HG03103 (cell line): ENCODE results near the gene ST3GAL2.
A peak's percentile ranks its signal among the peaks of the same experiment; 100 is the strongest.
"Not testable (repeated sequence)": the region's sequence is repeated elsewhere in the genome, so short reads cannot be mapped to it uniquely, and the experiment has no call there.

ENCODE experiments used
- ATAC-seq: cut with Tn5 transposase; IDR thresholded peaks from one replicate; pipeline ENCODE4 v1.9.1; 2021; ENCODE audit warnings: low read depth; ENCODE audit not compliant: unreplicated experiment

ST3GAL2 gene

GRCh38 chr16:70419384-70420327 lies 19.2 kb downstream of the ST3GAL2 start:
- ATAC-seq: no peak

DNA sequence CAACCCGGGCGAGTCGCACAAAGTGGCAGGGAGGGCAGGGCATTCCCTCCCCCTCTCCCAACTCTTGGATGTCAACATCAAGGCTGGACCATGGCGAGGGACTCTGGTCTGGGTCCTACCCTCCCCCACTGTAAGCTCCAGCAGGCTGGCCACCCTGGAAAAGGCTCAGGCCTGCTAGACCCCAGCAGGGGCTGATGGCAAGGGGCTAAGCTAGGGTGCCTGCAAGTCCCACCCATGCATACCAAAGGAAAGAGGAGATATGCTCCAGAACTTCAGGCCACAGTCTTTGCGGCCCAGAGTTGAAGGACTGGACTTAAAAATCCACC lies 19.9 kb downstream of the ST3GAL2 start:
- ATAC-seq: no peak

GRCh38 chr16:70418274-70418992 lies 20.5 kb downstream of the ST3GAL2 start:
- ATAC-seq: no peak

DNA sequence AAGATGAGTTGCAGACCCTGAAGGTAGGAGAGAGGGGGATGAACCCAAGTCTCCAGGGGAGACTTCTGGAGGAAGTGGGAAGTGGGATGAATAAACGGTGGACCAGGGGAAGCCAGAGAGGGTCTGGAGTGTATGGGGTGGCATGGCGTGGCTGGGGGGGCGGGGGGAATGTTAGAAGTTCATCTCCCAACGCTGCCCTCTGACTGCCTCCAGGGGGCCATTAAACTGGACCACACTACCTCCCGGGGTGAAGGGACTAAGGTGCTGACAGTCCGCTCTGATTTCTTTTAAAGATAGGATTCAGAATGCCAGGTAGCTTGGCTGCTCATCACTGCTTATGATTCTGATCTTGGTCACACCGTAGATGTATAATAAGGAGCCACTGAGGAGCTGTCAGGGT lies 21.2 kb downstream of the ST3GAL2 start:
- ATAC-seq: no peak

DNA sequence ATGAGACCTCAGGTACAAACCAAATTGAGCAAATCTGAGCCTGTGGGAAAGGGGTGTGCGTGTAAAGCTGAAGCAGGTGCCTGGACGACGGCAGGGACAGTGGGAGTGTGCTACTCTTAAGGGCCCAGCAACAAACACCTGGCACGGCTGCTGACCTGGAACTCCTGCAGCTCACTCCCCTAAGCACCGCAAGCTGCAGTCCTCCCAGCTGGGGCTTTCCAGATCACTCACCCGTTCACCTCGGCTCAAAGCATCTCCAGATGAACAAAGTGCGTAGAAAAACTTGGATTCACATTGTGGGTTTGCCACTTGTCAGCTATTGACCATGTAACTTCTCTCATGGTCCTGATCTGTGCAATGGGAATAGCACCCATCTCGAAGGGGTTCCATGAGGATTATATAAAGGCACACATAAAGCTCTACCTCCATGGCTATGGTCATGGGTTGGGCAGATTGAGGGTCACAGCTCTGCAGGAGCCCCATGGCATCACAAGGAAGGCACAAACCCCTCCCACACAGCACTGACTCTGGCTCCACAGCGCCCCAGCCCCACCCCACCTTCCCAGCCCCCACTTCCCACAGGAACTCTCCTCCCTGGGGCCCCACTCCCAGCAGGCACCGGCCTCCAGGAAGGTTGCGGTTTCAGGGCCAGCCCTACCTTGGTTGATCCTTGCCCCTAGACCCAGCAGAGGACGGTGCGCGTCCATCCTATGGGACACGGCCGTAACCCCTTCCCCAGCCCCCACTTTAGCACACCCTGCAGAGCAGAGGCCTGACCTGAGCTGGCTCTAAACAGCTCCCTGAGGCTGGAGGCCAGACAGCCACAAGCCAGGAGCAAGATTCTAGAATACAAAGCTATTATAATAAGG lies 21.9 kb downstream of the ST3GAL2 start:
- ATAC-seq: peak; percentile 70

DNA sequence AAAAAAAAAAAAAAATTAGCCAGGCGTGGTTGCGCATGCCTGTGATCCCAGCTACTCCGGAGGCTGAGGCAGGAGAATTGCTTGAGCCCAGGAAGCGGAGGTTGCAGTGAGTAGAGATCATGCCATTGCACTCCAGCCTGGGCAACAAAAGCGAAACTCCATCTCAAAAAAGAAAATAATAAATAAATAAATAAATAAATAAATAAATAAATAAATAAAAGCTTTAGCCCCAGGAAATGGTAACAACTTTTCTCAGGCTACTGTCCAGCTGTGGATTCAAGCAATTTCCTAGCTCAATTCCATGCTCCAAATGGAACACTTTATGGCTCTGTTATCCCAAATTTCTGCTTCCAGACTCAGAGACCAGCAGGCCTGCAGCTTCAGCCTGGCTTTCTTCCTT lies 25.3 kb downstream of the ST3GAL2 start:
- ATAC-seq: not testable (repeated sequence)

- ATAC-seq: no peak
These were observed 26.5 kb downstream of the ST3GAL2 start for GRCh38 chr16:70412385-70412784.

- ATAC-seq: no peak
These were observed 28.2 kb downstream of the ST3GAL2 start for GRCh38 chr16:70410734-70411133.

- no peak for ATAC-seq
These were observed 31.1 kb downstream of the ST3GAL2 start for GRCh38 chr16:70407811-70408274.

DNA sequence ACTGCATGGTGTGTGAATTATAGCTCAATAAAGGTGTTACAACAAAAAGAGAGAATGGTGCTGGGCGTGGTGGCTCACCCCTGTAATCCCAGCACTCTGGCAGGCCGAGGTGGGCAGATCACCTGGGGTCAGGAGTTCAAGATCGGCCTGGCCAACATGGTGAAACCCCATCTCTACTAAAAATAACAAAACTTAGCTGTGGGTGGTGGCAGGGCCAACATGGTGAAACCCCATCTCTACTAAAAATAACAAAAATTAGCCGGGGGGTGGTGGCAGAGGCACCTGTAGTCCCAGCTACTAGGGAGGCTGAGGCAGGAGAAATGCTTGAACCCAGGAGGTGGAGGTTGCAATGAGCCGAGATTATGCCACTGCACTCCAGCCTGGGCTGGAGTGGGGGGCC lies 32.8 kb downstream of the ST3GAL2 start:
- not testable (repeated sequence) for ATAC-seq

GRCh38 chr16:70402916-70403659 lies 35.8 kb downstream of the ST3GAL2 start:
- no peak for ATAC-seq

DNA sequence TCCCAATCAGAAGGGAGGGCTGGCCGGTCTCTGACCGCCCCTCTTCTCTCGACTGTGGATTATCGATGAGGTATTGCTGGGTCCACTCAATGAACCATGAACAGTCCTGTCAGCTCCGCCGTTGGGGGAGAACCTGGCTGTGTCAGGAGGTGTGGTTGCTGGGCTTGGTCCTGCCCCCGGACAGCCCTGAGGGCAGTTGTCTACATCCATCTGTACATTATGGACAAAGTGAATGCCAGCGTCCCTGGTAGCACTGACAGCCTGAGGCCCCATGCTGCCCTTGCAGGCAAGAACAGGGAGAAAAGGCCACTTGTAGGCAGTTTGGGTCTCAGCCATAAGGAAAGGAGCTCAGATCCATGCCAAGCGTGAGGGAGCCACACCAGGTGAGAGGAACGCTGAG lies 38.9 kb downstream of the ST3GAL2 start:
- no peak for ATAC-seq

DNA sequence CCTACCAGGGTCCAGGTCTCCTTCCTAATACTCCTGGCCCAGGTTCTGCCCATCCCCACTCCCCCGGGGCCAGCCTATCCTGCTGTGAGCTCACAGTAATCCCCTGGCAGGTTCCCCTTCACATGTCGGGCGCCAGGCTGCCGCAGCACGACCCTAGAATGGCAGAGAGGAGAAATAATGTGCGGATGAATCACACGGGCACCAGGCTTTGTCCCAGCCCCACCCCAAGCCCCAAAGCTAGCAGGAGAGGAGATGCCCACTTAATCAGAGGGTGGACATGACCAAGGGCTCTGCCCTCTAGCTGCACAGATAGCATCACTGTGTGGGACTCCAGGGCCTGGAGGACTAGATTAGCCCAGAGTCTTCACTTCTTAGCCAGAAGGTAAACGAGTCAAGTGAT lies 39.5 kb downstream of the ST3GAL2 start:
- no peak for ATAC-seq

- no peak for ATAC-seq
These were observed 40.6 kb downstream of the ST3GAL2 start for GRCh38 chr16:70398177-70398743.

- ATAC-seq: no peak
These were observed 42.5 kb downstream of the ST3GAL2 start for GRCh38 chr16:70396246-70396904.

GRCh38 chr16:70395345-70395901 lies 43.5 kb downstream of the ST3GAL2 start:
- no peak for ATAC-seq

DNA sequence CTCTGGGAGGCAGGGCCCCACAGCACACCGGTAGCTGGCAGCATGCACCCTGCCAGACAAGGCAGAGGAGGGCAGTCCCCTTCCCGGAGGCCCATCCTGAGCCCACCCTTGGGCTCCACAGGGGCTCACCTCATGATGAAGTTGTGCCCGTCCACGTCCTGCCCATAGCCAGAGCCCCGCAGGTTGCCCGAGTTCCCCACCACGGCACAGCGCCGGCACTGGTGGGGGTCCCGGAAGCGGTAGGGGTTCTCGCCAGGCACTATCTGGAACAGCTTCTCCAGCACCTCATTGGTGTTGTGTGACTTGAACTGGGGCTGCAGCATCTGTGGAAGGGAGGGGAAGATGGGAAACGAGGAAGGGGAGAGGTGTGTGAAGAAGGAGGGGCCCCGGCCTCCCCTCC lies 44.0 kb downstream of the ST3GAL2 start:
- ATAC-seq: no peak

- ATAC-seq: no peak
These were observed 45.2 kb downstream of the ST3GAL2 start for GRCh38 chr16:70393662-70394061.

- no peak for ATAC-seq
These were observed 46.3 kb downstream of the ST3GAL2 start for GRCh38 chr16:70392606-70393005.
